ENCODE data around the gene CCDC117.

DNA sequence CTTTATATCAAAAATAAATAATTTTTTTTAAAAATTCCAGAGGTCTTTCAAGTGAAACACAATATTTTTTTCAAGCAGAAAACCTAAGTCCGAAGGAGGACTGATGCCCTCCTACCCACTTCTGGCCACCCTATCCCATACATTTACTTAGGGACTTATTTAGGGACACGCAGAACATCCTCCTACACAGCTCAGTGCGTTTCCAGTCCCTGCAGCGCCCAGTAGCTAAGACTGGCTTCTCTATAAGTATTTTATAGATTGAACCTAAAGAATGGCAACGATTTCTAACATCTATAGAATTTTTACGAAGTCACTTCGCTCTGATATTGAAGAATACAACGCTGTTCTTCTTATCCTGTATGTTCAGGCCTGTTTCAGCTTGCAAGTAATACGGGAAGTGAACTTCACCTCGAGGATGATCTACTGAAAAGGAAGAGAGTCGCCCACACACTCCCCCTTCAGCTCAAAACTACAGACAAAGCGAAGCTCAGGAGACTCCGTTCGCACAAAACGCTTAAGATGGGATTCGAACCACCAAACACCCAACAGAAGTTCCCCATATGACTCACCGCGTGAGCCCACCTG is 31.2 kb upstream of the CCDC117 start:
- TF ChIP-seq POLR2A (IDR thresholded peaks at IDR 0.05) (no peak), EP300 (IDR thresholded peaks at IDR 0.05) (no peak), POLR2AphosphoS5 (IDR thresholded peaks at IDR 0.05) (no peak)
- TF ChIP-seq, protein P1, sequence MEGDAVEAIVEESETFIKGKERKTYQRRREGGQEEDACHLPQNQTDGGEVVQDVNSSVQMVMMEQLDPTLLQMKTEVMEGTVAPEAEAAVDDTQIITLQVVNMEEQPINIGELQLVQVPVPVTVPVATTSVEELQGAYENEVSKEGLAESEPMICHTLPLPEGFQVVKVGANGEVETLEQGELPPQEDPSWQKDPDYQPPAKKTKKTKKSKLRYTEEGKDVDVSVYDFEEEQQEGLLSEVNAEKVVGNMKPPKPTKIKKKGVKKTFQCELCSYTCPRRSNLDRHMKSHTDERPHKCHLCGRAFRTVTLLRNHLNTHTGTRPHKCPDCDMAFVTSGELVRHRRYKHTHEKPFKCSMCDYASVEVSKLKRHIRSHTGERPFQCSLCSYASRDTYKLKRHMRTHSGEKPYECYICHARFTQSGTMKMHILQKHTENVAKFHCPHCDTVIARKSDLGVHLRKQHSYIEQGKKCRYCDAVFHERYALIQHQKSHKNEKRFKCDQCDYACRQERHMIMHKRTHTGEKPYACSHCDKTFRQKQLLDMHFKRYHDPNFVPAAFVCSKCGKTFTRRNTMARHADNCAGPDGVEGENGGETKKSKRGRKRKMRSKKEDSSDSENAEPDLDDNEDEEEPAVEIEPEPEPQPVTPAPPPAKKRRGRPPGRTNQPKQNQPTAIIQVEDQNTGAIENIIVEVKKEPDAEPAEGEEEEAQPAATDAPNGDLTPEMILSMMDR (IDR thresholded peaks at IDR 0.05), result no peak
